DMS 273 (cell line): ENCODE data around the gene PLXNC1.

Experiments used
- DNase-seq: peaks from one replicate; lab custom pipeline; 2025; ENCODE audit not compliant: unreplicated experiment; lab: John Stamatoyannopoulos, UW

The PLXNC1 gene

DNA sequence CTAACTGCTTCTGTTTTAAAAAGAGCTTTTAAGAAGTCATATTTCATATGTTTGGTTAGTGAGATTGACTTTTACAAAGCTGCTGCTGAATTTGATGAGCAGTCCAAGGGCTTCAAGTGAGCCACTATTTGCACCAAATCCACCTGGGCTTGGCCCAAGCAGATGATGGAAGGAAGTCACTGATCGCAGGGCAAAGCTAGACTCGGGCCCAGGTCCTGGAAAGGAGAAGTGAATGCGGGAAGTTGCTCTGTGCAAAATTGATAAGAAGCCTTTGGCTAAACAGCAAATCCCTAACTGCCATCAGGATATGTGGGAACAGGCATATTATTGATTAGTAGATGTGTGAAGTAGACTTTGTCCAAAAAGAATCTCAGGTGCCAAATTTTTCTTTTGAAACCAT is 30.5 kb downstream of the PLXNC1 start:
- DNase-seq: no peak

DNA sequence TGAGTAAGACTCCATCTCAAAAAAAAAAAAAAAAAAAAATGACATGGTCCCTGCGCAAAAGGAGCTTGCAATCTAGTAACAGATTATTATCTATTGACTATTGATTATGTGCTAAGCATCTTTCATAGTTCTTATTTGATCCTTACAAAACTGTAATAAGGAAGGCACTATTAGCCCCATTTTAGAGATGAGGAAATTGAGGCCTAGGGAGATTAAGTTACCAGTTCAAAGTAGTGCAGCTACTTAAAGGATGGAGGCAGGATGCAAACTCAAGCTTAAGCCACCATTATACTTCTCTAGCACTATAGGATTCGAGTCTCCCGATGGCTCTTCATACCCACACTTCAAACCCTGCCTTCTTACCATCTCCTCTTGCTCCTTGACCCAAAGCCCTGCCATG is 31.3 kb downstream of the PLXNC1 start:
- no peak for DNase-seq

DNA sequence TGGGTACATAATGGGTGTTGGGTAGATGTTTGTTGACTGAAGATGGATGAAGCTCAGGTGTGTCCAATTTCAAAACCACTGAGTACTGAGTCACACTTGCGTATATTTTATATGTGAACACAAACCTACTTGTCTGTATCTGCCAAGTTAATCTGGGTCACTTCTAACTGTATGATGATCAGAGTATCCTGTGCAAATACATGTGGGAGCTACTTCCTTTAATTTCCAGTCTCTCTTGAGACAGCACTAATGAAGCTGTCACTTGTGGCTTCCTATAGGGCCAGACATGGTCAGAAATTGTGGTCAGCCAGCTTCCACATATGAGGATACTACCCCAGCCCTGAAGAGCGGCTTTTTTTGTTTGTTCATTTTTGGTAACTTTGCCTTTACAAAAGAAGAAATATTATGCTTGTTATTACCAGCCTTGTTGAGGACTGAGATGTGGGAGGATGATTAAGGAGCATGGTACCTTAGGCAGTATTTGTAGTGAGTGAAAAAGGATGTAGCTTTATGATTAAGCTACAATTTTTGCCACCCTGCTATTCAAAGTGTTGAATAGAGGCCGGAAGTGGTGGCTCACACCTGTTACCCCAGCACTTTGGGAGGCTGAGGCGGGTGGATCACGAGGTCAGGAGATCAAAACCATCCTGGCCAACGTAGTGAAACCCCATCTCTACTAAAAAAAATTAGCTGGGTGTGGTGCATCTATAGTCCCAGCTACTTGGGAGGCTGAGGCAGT is 32.4 kb downstream of the PLXNC1 start:
- no peak for DNase-seq

DNA sequence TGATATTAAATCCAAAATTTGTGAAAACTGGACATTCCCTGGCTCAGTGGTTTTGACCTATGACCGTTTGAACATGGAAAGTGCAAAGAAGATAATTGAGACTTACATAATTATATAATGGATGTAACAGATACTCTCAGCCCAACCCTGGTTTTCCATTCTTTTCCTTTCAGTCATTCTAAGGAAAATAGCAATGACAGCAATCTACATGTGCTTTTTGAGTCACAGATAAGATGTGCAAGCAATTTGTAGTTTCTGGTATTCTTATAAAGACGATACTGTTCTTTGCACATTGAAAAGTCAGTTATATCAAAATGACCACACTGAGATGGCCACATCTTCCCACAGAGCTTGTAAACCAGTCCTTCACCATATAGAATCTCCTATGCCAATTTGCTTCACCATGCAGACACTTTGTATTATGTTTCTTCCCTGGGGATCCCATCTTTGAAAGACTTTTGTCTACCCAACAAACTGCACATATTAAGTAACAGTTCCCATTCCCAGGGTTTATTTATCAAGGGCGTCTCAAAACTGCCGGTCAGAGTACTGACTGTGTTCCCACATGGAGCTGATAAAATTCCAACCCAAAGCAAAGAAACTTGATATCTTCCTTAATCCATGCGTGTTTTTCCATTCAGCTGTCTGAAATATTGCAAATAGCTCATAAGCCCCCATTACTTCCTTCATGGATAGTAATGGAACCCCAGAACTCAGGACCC is 34.8 kb downstream of the PLXNC1 start:
- no peak for DNase-seq

- no peak for DNase-seq
Observed at GRCh38 chr12:94183708-94184379, 35.5 kb downstream of the PLXNC1 start.

DNA sequence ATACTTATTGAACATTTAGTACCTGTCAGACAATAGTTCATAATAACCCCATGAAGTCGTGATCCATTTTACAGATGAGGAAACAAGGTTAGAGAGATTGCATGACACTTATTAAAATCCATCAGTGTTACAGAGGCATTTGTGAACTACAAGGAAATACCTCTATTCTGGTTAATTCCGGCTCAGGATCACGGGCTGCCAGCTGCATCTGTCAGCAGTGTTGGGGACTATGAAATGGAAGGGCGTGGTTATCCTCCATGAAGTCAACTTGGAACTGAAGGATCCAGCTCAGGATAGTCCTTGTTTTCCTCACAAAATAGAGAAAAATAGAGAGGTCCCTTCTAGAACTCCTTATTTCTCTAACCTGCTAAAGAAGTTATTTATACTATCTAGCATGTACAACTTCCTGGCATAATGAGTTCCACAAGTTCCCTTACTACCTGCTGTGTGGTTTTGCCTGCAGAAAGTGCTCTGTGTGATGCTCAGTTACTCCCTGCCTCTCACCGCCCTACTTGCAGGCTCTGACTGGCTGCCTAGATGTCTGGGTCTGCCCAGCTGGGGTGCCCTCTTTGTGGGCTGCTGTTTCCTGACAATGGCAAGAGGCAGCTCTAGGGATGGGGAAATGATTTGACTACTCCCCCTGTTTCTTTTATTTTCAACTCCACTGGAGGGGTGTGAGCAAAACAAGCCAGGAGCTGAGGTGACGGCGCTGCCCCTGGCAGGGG is 36.8 kb downstream of the PLXNC1 start:
- no peak for DNase-seq

GRCh38 chr12:94185801-94186200 is 37.4 kb downstream of the PLXNC1 start:
- no peak for DNase-seq

GRCh38 chr12:94186278-94187241 is 38.2 kb downstream of the PLXNC1 start:
- no peak for DNase-seq

DNA sequence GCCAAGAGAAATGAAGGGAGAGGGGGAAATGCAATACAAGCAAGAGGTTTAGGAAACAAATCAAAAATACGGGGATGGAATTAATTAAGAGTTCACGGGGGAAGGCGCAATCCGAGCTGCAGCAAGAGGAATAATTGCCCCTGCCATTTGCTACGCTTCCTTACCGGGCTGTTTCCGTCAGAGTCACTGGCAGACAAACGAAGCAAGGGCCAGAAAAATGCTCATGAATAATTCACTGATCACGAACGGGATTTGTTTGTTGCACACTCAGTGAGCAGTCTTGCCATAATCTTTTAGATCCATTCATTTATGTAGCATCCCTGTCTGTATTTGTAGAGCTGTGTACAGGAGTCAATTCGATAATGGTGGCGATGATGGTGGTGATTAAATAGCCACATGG is 39.0 kb downstream of the PLXNC1 start:
- DNase-seq: no peak

DNA sequence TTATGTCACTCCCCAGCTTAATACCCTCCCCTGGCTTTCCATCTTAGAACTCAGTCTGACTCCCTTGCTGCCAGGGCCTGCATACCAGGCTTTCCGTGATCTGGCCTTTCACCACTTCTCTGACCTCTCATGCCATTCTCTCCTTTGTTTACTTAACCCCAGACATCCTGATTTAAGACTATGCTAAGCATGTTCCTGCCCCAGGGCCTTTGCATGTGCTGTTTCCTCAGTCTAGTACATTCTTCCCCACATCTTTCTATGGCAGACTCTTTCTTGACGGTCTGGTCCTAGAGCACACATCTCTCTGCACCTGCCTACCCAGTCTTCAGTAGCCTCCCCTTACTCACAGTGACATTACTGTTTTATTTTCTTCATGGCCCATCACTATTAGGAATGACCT is 42.2 kb downstream of the PLXNC1 start:
- DNase-seq: no peak

DNA sequence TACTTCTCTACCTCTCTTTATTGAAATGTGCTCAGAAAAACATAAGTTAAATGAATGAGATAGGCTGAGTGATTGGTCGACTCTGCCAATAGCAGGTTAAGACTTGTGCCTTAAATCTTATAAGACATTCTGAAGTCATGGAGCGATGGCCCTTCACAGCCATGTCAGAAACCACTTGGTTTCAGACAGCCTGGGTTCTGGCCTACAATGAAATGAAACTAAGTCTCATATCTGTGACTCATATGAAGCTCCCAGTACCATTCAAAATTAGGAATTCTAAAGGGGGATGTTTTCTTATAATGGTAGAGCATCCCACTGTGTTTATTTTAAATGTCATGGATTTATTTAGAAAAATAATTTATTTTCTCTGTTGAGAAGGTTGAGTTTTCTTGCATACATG is 42.6 kb downstream of the PLXNC1 start:
- no peak for DNase-seq

DNA sequence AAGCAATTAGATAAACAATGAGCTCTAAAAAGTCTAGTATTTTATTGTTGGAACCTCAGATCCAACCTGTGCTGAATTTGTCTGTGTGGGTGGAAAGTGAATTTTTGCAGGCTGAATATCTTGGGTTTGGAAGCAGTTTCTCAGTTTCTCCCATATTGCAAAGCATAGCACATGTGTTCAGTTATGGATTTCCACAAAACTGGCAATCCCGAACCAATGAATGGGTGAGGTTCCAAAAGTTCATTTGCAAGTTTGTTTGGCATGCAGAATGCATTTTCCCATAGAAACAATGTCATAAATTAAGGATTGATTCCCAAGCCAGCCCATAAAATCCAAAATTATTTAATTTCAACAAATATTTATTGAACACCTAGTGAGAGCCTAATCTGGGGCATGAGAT is 43.4 kb downstream of the PLXNC1 start:
- no peak for DNase-seq

GRCh38 chr12:94192506-94192905 is 44.1 kb downstream of the PLXNC1 start:
- no peak for DNase-seq

DNA sequence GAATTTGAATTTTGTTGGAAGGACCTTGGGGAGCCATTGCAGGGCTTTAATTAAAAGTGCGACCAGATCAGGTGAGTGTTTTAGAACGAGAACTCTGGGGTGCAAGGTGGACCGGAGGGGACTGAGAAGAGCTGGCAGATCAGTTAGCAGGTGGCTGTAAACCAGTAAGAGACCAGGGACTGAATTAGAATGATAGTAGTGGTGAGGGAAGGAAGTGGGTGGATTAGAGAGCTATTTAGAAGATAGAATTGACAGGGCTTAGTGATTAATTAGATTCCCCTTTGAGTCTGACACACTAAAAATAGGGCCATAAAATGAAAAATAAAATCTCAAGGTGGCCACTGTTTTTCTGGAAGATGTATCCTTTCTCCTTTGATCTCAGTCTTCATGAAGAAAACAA is 44.8 kb downstream of the PLXNC1 start:
- no peak for DNase-seq

DNA sequence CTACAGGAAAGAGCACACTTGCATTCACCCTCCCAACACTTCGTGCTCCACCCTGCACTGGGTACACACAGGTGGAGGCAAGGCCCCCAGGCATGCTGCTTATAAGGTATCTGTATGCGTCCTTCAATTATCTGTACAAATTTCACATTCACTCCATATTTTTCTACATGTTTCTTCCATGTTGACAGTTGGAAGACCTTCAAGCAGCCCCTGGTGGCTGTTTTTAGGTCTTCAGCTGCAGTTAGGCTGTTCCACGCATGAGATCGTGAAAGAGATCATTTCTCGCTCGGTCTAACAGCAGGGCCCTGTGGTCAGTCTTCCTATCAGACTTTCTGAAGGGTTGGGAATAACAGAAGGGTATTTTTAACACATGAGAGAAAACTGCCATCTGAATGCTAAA is 47.1 kb downstream of the PLXNC1 start:
- no peak for DNase-seq

DNA sequence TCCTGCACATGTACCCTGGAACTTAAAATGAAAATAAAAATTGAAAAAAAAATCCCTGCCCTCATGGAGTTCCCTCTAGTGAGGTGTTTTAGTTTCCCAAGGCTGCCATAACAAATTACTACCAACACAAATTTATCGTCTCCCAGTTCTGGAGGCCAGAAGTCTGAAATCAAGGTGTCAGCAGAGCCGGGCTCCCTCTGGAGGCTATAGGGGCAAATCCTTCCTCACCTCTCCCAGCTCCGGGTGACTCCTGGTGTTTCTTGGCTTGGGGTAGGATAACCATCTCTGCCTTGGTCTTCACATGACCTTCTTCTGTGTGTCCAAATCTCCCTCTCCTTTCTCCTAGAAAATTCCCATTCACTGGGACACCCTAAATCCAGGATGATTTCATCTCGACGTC is 50.1 kb downstream of the PLXNC1 start:
- no peak for DNase-seq

- DNase-seq: no peak
Observed at GRCh38 chr12:94198872-94199271, 50.5 kb downstream of the PLXNC1 start.

- no peak for DNase-seq
Observed at GRCh38 chr12:94200069-94200468, 51.7 kb downstream of the PLXNC1 start.

DNA sequence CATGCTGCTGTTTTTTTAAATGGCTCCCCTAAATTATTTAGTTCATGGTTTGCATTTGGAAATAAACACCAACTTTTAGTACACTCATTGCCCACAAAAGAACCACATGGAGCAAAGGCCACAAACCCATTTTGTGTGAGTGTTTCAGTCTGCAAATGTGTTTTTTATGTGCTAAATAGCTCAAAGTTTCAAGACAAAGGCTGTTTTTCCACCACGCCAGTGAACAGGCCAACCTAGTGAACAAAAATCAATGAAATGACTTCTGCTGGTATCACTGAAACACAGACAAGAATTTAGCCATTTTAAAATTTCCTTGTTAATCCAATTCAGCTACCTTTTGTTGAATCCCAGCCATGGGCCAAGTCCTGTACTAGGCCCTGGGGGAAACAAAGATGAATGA is 52.3 kb downstream of the PLXNC1 start:
- DNase-seq: no peak
